GM18508 (cell line): ENCODE data around the gene FAM72B.
A peak's percentile ranks its signal among the peaks of the same experiment; 100 is the strongest.
"Not testable (repeated sequence)": the region's sequence is repeated elsewhere in the genome, so short reads cannot be mapped to it uniquely, and the experiment has no call there.

Experiments used
- ATAC-seq: cut with Tn5 transposase; IDR thresholded peaks from one replicate; pipeline ENCODE4 v1.9.1; 2021; ENCODE audit warnings: moderate number of reproducible peaks; ENCODE audit not compliant: insufficient read depth, unreplicated experiment

The FAM72B gene

DNA sequence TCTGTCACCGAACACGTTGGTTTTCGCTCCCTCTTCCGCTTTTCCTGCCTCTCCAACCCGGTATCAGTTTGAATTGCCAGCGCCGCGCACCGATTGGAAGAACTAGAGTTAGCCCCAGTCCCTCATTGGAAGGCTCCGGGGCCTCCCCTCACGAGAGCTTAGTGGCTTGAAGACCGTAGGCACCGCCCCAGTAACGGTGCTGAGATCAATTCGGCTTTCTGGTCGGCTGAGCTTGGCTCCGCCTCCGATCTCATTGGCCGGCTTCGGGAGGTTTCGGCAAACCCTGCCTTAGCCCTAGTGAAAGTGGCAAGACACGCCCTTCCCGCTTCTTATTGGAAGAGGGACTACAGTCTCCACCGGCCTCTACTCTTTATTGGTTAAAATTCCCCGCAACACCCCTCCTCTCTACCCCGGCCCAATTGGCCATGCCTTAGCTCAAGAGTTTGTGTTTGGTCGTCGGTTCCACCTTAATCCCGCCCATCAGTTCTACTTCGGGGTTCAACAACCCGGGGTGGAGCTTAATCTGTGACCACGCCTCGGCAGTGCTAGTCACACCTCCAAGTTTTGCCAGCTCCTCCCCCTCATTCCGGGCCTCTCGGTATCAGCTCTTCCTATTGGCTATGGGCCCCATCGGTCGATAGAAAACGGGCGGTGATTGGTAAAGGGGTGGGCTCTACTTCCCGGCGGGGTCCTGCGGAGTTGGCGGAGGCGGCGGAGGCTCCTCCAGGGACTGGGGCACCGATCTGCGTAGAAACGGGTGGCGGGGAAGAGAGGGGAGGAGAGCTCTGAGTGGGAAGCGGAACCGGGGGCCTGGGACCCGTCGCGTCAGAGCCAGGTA, at the start of gene FAM72B, which contains the start of gene SRGAP2C:
TSS of gene FAM72B (minus strand) at position 51 of the 838 bp plus-strand sequence. CDS start 851 bp downstream, outside the sequence.
TSS of gene SRGAP2C (plus strand) at position 686 of the 838 bp plus-strand sequence. CDS start 2,472 bp downstream, outside the sequence.
- peak; percentile 84 for ATAC-seq

DNA sequence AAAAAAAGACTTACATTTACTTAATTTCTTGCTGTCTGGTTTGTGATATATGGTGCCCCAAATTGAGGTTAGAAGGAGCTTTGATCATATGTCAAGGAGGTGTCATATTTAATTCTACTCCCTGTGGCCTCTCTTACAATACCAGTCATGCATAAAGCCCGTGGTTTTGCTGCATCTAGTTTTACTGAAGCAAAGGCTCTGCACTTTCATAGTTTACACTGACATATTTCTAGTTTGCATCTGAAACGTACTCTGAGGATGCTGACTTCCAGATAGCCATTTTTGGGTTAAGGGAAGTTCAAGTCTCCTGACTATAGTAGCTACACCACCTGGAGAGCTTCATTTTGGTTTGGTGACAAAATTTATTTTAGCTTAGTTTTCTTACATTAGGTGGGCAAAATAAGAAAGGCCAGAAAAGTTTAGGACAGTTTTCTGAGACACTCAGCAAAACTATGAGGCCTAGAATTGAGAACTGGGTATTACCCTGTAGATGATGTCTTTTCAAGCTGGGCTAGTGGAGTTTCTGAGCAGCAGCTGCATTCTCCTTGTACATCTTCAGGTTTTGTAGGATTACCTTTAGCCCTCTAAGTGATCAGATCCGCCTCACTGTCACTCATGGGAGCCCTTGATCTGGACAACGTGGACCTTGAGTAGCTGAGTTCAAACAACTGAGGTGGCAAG, 48.4 kb upstream of the FAM72B start:
- not testable (repeated sequence) for ATAC-seq

DNA sequence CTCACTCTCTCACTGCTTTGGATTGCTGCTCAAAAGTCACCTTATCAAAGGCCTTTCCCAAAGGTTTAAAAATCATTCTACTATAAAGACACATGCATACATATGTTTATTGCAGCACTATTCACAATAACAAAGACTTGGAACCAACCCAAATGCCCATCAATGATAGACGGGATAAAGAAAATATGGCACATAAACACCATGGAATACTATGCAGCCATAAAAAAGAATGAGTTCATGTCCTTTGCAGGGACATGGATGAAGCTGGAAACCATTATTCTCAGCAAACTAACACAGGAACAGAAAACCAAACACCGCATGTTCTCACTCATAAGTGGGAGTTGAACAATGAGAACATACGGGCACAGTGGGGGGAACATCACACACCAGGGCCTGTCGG, 46.5 kb upstream of the FAM72B start:
- not testable (repeated sequence) for ATAC-seq

DNA sequence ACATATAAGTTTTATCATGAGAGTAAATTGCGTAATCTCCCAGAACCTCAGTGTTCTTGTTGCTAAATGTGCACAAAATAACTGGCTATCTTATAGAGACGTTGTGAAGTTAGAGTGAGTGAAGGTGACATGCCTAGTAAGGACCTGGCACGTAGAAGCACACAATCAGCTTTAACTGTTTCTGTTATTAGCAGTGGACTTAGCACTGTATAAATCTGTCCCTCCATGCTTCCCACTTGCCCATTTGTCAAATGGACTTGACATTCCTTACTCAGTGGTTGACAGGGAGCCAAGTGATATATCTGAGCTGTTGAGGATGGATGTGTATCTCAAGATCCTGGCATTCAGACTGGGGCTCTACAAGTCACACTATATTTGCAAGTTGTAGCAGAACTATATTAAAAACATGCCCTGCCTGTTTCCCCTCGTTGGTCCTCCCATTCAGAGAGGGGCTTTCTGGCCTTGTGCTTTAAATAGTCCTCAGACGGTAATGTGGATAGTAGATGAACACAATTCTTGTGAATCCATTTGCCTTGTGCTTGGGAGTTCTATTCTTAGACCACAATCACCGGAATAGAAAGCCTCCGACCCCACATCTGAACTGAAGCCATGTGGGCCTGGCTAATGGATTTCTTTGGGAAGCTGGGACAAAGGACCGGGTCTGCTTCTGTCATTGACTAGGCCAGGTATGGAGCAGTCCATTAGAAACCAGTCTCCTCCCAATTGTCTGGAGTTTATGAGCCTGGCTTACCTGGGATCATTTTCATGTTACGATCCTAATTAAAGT, 43.6 kb upstream of the FAM72B start:
- ATAC-seq: not testable (repeated sequence)

DNA sequence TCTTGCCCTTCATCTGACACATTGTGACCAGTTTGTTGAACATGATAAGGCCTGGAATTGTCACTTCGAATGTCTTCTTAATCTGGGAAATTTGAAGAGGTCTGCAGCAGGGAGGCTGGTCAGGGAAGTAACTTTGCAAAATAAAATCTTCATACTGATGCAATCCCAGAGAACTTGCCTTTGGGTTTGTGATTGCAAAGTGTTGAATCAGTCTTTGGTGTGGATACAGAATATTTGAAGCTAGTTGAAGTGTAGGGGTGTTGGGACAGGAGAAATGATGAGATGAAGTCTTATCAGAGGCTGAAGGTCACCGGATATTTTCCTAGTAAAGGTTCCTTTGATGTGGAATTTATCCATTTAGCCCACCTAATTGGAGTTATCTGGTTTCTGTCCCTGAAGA, 42.8 kb upstream of the FAM72B start:
- ATAC-seq: not testable (repeated sequence)

DNA sequence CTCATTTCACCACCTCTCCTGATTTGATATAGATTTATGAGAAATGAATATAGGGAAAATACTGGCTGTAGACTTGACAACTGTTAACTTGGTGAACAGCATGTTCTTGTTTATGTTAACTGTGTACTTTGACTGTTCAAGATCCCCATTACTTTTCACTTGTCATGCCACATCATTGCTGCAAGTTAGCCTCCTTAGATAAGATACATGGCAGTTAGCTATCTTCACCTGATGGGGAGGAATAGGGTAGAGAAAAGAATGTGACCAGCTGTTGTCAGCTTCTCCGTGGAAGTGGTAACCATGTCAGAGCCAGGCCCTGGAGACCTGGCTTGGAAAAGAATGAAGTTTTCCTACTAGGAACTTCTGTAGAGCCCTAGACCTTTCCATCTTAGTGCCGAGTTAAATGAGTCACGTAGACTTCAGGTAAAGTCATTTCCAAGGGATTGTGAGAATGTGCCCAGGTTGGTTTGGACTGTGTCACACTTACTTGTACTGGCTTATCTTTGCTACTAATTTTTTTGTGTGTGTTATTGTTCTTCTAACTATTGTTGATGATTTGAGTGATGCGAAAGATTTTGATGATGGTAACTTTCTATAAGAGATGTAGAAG, 42.3 kb upstream of the FAM72B start:
- not testable (repeated sequence) for ATAC-seq

DNA sequence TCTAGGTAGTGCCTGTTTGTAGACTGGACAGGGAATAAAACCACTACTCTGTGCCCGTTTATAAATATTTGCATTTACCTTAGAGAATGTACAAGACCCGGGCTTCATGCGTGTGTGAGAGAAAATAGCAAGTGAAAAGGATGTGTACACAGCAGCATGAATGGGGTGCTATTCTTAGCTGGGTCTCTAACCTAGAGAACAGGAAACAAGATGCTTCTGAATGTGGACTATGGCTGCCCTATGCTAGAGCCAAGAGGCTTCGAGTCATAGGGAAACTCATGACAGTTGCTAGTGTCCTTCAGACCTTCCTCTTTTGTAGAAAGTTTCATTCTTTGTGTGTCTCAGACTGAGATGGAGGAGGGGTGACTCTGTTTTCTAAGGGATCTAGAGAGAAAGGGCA, 40.6 kb upstream of the FAM72B start:
- ATAC-seq: peak; percentile 94

DNA sequence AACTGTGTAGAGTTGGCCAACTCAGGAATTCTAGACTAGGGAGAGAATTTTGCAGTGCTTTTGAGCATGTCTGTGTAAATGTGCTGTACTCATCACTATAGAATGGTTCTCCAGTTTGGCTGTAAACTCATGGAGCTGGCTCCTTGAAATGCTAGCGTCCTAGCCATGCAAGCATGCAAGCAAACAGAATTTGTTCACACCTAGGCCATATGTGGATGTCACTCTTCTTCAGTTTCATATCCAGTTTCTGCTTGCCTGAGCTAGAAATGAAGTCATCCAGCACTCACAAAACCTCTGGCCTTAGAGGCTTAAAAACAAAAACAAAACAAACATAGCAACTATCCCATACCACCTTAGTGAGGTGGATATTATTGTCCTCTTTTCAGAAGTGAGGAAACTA, 37.6 kb upstream of the FAM72B start:
- peak; percentile 59 for ATAC-seq

DNA sequence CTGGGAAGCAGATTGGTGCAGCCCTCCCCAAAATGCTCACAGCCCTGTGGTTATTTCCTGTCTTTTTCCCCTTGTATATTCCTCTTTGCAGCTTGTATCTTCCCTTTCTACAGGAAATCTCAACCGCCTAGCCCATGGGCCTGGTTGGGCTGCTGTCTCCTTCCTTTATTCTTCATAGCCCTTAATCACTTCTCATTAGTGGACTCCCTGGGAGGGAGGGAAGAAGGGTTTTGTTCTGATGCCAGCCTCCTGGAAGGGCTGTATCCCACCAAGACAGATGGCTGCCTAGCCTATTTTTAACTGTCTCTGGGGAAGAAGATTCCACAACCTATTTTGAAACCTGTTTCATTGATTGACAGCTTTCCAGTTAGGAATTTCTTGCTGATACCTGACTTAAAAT, 32.5 kb upstream of the FAM72B start:
- ATAC-seq: not testable (repeated sequence)

DNA sequence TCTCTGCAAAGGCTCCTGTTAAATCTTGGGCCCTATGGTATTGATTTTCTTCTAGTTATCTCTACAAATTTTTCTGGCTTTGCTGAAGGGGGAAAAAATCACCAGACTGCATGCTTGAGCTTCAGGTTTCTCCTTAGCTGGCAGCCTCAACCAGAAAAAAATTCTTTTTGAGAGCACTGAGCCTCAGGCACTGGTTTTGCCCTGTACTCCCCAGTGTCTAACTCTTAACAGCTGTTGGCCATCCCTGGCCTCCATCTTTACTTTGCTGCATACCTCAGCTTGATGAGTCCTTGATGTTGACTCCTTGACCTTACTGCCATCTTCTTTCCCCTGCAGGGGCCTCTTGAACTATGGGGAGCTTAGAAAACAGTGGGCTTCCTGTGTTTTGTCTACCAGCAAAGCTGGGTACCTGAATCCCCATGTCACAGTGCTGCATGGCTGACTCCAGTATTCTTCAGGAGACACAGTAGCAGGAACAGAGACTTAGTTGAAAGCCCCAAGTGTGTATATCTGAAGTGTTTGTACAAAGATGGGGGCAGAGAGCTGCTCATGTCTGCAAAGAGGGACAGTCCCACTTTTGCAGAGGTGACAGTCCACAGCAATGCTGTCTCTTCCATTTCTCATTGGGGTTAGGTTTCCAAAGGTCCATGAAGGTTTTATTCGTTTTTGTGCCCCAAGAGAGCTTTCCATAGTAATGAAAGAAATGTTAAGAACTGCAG, 31.7 kb upstream of the FAM72B start:
- not testable (repeated sequence) for ATAC-seq

DNA sequence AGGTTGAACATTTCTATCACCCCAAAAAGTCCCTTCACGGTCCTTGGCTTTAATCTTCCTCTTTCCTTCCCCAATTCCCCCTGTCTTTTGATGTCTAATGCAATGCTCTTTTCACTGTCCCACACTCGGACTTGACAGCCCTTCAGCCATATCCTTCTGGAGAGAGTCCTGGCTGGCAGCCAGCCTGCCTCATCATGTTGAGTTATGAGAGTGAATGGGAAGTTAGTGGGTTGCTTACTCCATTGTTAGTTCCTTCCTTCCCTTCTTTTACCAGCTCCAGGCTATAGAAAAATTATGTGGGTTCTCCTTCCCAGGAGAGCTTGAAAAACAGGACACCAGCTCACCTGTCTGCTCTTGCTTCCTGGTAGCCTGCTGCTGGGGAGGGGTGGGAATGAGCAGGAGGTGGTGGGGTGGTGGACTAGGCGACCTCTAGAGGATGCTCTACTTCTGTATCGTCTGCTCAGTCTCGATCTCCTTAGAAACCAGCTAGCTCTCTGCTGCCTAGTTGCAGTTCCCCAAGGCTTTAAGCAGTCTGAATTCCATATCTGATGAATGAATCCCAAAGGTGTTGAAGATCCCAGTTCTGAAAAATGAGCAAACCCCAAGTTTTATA, 30.5 kb upstream of the FAM72B start:
- not testable (repeated sequence) for ATAC-seq

DNA sequence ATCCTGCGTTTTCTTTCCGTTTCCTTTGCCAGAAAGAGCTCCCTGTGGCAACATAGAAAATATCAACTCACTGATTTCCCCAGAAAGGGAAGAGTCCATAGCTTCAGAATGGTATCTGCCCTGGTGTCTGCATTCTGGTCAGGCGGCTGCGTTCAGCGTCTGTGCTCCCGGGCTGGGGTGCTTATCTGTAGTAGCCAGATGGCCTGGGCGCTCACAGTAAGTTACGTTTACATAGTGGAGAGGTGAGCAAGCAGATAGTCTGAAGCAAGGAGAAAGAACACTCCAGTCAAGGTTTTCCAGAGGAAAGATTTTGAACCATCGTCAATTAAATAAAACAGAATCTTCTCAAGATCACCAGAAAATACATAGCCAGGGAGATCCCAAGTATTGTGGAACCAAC, 29.4 kb upstream of the FAM72B start:
- ATAC-seq: not testable (repeated sequence)

DNA sequence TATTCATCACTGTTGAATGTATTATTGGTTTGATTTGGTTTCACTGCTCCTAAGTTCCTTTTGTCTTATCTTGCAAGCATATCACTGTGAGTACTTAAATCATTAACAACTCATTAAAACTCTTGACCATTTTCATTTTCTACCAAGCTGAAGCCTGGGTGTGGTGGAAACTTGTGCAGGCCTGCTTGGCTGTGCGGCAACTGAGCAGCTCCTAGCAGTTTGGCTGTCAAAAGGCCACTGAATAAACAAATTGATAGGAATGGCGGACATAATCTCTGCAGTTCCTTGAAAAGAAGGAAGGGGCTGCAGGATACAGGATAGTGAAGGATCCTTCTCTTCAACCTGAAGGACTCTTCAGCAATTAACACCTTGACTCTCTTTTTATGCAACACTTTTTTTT, 26.6 kb upstream of the FAM72B start:
- ATAC-seq: not testable (repeated sequence)

DNA sequence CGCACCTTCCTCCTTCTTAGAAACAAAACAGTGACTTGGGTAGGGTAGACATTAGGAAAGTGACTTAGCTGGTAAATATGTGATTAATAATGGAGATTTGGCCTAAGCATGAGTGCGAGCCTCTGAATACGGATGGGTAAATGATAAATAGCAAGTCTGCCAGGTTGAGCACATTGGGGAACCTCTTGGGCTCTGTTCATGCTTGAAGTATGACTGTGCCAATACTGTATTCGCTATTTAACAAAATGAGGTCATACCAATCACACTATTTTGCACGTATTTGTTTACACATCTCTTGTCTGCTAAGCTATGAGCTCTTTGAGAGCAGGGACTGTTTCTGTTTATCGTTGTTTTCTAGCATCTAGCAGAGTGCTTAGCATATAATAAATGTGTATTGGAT, 24.2 kb upstream of the FAM72B start:
- ATAC-seq: not testable (repeated sequence)

DNA sequence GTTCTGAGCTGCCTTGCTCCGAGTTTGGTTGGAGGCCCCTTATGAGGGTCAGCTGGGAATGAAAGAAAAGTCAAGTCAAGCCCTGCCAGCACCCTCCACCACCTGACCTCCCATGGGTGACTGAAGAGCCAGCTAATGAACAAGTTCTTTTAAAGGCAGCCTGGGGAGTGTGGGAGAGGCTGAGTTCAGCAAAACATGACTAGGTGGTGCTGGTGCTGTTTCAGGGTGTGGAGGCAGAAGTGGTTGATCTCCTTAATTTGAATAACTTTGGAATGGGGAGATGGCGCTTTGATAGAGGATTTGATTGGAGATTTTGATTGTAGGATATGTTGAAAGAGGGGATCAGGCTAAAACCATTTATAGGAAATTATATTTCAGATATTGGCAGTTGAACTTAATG, 23.2 kb upstream of the FAM72B start:
- not testable (repeated sequence) for ATAC-seq

DNA sequence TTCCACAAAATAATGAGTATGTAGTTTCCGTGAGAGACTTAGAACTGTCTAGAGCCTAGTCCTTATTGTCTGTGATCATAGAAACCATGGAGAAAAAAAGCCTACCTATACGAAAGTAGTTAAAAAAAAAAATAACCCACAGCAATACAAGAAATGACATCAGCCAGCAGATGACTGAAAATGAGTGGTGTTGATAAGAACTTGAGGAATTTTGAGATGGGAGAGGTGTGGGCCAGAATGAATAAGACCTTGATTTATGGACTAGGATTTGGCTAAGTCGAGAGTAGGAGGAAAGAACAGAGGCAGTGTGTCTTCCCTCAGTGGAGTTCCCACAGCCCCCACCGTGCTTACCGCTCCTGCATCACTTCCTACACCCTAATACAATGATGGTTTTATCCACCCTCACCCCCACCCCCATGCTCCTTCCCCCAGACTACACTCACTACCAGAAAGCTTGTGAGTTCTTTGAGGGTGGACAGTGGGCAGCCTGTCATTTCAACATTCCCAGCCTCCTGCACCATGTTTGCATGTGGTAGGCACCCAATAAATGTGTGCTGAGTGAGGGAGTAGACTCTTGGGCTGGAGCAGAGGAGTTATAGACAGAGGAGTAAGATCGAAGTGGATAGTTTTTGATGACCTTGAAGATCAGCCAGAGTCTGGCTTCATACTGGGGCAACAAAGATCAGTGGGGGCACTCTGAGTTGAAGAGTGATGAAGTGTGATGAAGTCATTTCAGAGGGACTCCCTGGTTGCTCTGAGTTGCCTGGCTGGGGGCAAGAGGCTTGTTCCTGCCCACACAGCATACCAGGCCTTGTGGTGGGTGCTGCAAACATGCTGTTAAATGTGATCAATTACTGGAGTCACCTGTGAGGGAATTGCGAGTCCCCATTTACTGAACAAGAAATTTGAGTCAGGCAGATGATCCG, 21.9 kb upstream of the FAM72B start:
- ATAC-seq: not testable (repeated sequence)

DNA sequence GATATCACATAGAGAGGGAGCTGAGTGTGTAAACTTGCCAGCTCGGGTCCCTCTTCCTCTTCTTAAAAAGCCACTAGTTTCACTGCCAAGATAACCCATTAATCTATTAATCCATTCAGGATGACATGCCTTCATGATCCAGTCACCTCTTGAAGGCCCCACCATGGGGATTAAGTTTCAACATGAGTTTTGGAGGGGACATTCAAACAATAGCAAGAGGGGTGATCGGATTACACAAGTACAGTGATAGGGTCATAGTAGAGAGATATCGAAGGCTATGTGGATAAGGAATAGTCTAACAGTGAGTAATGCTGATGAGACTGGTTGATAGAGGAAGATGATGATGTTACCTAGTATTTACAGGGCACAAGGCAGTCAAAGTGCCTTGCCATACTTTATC, 18.8 kb upstream of the FAM72B start:
- not testable (repeated sequence) for ATAC-seq
